Measurements from ENCODE around the gene GMDS. TPM values are rescaled to one million over a fixed set of nuclear protein-coding genes. Genes with fewer than 3 reads are reported as not detected.

GMDS gene
- total RNA-seq, 1 donor from 2014 or later, result 18.1 TPM

GRCh38 chr6:2179950-2180349 lies 65.5 kb downstream of the GMDS start:
- DNase-seq (ENCODE audit: low read depth, low spot score), result no peak

GRCh38 chr6:2179241-2179640 lies 66.2 kb downstream of the GMDS start:
- DNase-seq (ENCODE audit: low read depth, low spot score), result no peak

GRCh38 chr6:2178125-2178524 lies 67.3 kb downstream of the GMDS start:
- no peak for DNase-seq (ENCODE audit: low read depth, low spot score)

GRCh38 chr6:2175825-2176224 lies 69.6 kb downstream of the GMDS start:
- DNase-seq (ENCODE audit: low read depth, low spot score), result no peak

GRCh38 chr6:2173203-2173961 lies 72.0 kb downstream of the GMDS start:
- no peak for DNase-seq (ENCODE audit: low read depth, low spot score)

- DNase-seq (ENCODE audit: low read depth, low spot score), result no peak
Measured at GRCh38 chr6:2171728-2172127, 73.7 kb downstream of the GMDS start.

GRCh38 chr6:2168480-2168879 lies 76.9 kb downstream of the GMDS start:
- no peak for DNase-seq (ENCODE audit: low read depth, low spot score)

GRCh38 chr6:2166717-2167116 lies 78.7 kb downstream of the GMDS start:
- no peak for DNase-seq (ENCODE audit: low read depth, low spot score)

- no peak for DNase-seq (ENCODE audit: low read depth, low spot score)
Measured at GRCh38 chr6:2165286-2165685, 80.1 kb downstream of the GMDS start.

- DNase-seq (ENCODE audit: low read depth, low spot score), result no peak
Measured at GRCh38 chr6:2164481-2164880, 80.9 kb downstream of the GMDS start.

GRCh38 chr6:2162079-2162445 lies 83.3 kb downstream of the GMDS start:
- no peak for DNase-seq (ENCODE audit: low read depth, low spot score)

GRCh38 chr6:2158596-2159271 lies 86.7 kb downstream of the GMDS start:
- no peak for DNase-seq (ENCODE audit: low read depth, low spot score)

- DNase-seq (ENCODE audit: low read depth, low spot score), result no peak
Measured at GRCh38 chr6:2157441-2158127, 87.8 kb downstream of the GMDS start.

- no peak for DNase-seq (ENCODE audit: low read depth, low spot score)
Measured at GRCh38 chr6:2155206-2155605, 90.2 kb downstream of the GMDS start.

GRCh38 chr6:2149361-2150006 lies 95.9 kb downstream of the GMDS start:
- DNase-seq (ENCODE audit: low read depth, low spot score), result no peak

- DNase-seq (ENCODE audit: low read depth, low spot score), result no peak
Measured at GRCh38 chr6:2148748-2149147, 96.7 kb downstream of the GMDS start.

- DNase-seq (ENCODE audit: low read depth, low spot score), result no peak
Measured at GRCh38 chr6:2147766-2148448, 97.5 kb downstream of the GMDS start.

GRCh38 chr6:2147261-2147660 lies 98.1 kb downstream of the GMDS start:
- no peak for DNase-seq (ENCODE audit: low read depth, low spot score)

GRCh38 chr6:2144210-2144609 lies 101.2 kb downstream of the GMDS start:
- no peak for DNase-seq (ENCODE audit: low read depth, low spot score)

- DNase-seq (ENCODE audit: low read depth, low spot score), result no peak
Measured at GRCh38 chr6:2141644-2142290, 103.6 kb downstream of the GMDS start.
